Measurements from ENCODE around the gene SAP130. TPM values are rescaled to one million over a fixed set of nuclear protein-coding genes. Genes with fewer than 3 reads are reported as not detected.
A peak's percentile ranks its signal among the peaks of the same experiment; 100 is the strongest.

Gene SAP130
- total and polyA plus RNA-seq, 4 donors: 5.2 to 22.5 (median 7.0) TPM

DNA sequence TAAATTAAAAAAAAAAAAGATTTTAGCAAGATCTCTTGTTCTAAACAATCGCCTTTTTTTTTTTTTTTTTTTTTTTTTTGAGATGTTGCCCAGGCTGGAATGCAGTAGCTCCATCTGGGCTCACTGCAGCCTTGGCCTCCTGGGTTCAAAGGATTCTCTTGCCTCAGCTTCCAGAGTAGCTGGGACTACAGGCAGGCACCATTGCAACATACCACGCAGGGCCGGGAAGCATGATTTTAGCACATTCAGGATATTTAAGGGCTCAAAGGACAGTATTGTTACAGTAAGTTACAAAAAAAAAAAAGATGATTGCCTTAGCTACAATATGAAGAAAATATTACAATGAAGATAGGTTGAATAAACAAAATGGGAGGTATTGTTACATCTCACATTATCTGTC is 29.5 kb upstream of the SAP130 start:
- H3K9me3 ChIP-seq (ENCODE audit: control insufficient read depth in 4 of 4, insufficient read depth in 3 of 4, low read length in 3 of 4): no peaks in the 10 kb centered on the region
- H3K27ac ChIP-seq (ENCODE audit: low read depth in 1 of 2, low read length in 1 of 2): no peak overlapping the region
- no peak overlapping the region for H3K9ac ChIP-seq (ENCODE audit: insufficient read depth in 1 of 2, low read length in 2 of 2)
- DNase-seq: peak in 2 of 3 donors; percentile 3
- no peak for ATAC-seq (ENCODE audit: insufficient read depth, low FRiP score)
- H3K4me1 ChIP-seq (ENCODE audit: control insufficient read depth in 5 of 5, insufficient read depth in 5 of 5, low read length in 5 of 5): no peaks in the 10 kb centered on the region
- TF ChIP-seq, protein P1, sequence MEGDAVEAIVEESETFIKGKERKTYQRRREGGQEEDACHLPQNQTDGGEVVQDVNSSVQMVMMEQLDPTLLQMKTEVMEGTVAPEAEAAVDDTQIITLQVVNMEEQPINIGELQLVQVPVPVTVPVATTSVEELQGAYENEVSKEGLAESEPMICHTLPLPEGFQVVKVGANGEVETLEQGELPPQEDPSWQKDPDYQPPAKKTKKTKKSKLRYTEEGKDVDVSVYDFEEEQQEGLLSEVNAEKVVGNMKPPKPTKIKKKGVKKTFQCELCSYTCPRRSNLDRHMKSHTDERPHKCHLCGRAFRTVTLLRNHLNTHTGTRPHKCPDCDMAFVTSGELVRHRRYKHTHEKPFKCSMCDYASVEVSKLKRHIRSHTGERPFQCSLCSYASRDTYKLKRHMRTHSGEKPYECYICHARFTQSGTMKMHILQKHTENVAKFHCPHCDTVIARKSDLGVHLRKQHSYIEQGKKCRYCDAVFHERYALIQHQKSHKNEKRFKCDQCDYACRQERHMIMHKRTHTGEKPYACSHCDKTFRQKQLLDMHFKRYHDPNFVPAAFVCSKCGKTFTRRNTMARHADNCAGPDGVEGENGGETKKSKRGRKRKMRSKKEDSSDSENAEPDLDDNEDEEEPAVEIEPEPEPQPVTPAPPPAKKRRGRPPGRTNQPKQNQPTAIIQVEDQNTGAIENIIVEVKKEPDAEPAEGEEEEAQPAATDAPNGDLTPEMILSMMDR (IDR thresholded peaks at IDR 0.05; ENCODE audit: control extremely low read depth, extremely low read depth): no peak
- H3K36me3 ChIP-seq (ENCODE audit: control insufficient read depth in 4 of 4, insufficient read depth in 4 of 4, low read length in 4 of 4): no peaks in the 10 kb centered on the region
- H3K4me3 ChIP-seq: no peak overlapping the region
- WGBS, 2 donors: 70 to 78% methylated on average over 3 of the region's 3 CpGs
- no peaks in the 10 kb centered on the region for H3K27me3 ChIP-seq (ENCODE audit: control insufficient read depth in 3 of 3, insufficient read depth in 3 of 3, low read length in 2 of 3)

DNA sequence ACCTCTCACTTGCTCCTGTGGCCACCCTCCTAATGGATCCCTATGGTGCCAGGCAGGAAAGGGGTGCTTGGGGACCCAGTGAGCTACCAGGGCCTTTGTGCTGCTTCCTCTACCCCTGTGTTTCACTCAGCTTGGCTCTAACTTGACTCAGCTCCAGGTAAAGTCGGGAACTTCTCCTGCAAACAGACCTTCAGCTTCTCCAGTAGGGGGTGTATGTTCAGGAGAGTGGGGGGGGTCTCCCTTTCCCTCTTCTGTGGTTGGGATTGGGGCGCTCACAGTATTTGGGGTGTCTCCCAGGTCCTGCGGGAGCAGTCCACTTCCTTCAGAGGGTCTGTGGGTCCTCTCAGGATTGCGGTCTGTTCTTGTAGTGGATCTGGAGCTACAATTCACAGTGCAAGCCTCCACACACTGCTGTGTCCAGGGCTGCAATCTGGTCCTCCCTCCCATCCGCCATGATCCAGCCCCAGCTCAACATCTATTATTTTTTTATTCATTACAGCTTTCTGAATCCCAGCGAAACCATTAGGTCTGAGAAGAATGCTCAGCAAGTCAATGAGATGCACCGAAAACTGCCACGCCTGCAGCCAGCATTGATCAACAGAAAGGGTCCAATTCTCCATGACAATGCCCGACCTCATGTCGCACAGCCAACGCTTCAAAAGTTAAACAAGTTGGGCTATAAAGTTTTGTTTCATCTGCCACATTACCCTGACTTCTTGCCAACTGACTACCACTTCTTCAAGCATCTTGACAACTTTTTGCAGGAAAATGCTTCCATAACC is 26.4 kb upstream of the SAP130 start:
- H3K27me3 ChIP-seq (ENCODE audit: control insufficient read depth in 3 of 3, insufficient read depth in 3 of 3, low read length in 2 of 3): no peaks in the 10 kb centered on the region
- no peak overlapping the region for H3K4me3 ChIP-seq
- no peak overlapping the region for H3K9ac ChIP-seq (ENCODE audit: insufficient read depth in 1 of 2, low read length in 2 of 2)
- peaks cover 0 to 5% (median under 1%) of the 10 kb centered on the region in 4 donors for H3K9me3 ChIP-seq (ENCODE audit: control insufficient read depth in 4 of 4, insufficient read depth in 3 of 4, low read length in 3 of 4)
- WGBS, 2 donors: 88 to 96% methylated on average over 11 of the region's 11 CpGs
- TF ChIP-seq, protein P1 (IDR thresholded peaks at IDR 0.05; ENCODE audit: control extremely low read depth, extremely low read depth): no peak
- H3K36me3 ChIP-seq (ENCODE audit: control insufficient read depth in 4 of 4, insufficient read depth in 4 of 4, low read length in 4 of 4): no peaks in the 10 kb centered on the region
- H3K4me1 ChIP-seq (ENCODE audit: control insufficient read depth in 5 of 5, insufficient read depth in 5 of 5, low read length in 5 of 5): no peaks in the 10 kb centered on the region
- DNase-seq (no peak), ATAC-seq (ENCODE audit: insufficient read depth, low FRiP score) (no peak)
- no peak overlapping the region for H3K27ac ChIP-seq (ENCODE audit: low read depth in 1 of 2, low read length in 1 of 2)

DNA sequence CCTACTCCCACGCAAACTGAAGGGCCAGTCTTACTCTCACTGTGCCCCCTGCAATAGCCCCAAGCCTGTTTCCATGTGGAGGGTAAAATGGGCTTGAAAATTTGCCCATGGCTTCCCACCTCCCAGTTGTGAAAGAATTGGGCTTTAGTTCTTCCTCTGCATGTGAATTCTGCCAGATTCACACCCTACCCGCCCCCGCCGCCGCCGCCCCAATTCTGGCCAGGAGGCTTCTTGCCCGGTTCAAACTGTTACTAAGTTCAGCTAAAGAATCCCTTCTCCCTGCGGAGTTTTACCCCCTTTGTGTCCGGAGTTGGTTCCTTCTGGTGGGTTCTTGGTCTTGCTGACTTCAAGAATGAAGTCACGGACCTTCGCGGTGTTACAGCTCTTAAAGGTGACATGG is 25.5 kb upstream of the SAP130 start:
- Histone ChIP-seq H3K4me3 (no peak overlapping the region), H3K36me3 (ENCODE audit: control insufficient read depth in 4 of 4, insufficient read depth in 4 of 4, low read length in 4 of 4) (no peaks in the 10 kb centered on the region), H3K27ac (ENCODE audit: low read depth in 1 of 2, low read length in 1 of 2) (no peak overlapping the region), H3K27me3 (ENCODE audit: control insufficient read depth in 3 of 3, insufficient read depth in 3 of 3, low read length in 2 of 3) (no peaks in the 10 kb centered on the region), H3K9ac (ENCODE audit: insufficient read depth in 1 of 2, low read length in 2 of 2) (no peak overlapping the region), H3K9me3 (ENCODE audit: control insufficient read depth in 4 of 4, insufficient read depth in 3 of 4, low read length in 3 of 4) (peaks cover 0 to 5% (median under 1%) of the 10 kb centered on the region in 4 donors), H3K4me1 (ENCODE audit: control insufficient read depth in 5 of 5, insufficient read depth in 5 of 5, low read length in 5 of 5) (no peaks in the 10 kb centered on the region)
- TF ChIP-seq, protein P1 (IDR thresholded peaks at IDR 0.05; ENCODE audit: control extremely low read depth, extremely low read depth): no peak
- 93 to 97% methylated on average over 12 of the region's 12 CpGs for WGBS, 2 donors
- no peak for ATAC-seq (ENCODE audit: insufficient read depth, low FRiP score)
- no peak for DNase-seq

Measured in lung (tissue), 12 donors.